DLD1 (cell line): ENCODE results near the gene SLC8A2.
"Not testable (repeated sequence)": the region's sequence is repeated elsewhere in the genome, so short reads cannot be mapped to it uniquely, and the experiment has no call there.

ENCODE experiments used
- in situ Hi-C: cut with HindIII; loops from 2 replicates; pipeline ENCODE4 v1.10.0; 2017; ENCODE audit warnings: low sequenced_read_pairs

SLC8A2 gene

GRCh38 chr19:47414469-47414868, 57.2 kb downstream of the SLC8A2 start:
- in situ Hi-C loops = no loop called here

- in situ Hi-C loops = no loop called here
Measured at GRCh38 chr19:47413941-47414340, 57.8 kb downstream of the SLC8A2 start.

- in situ Hi-C loops = not testable (repeated sequence)
Measured at GRCh38 chr19:47411696-47412095, 60.0 kb downstream of the SLC8A2 start.

- in situ Hi-C loops = no loop called here
Measured at GRCh38 chr19:47411101-47411500, 60.6 kb downstream of the SLC8A2 start.

- in situ Hi-C loops = no loop called here
Measured at GRCh38 chr19:47408156-47408938, 63.3 kb downstream of the SLC8A2 start.

GRCh38 chr19:47407417-47407774, 64.3 kb downstream of the SLC8A2 start:
- in situ Hi-C loops = no loop called here

- in situ Hi-C loops = no loop called here
Measured at GRCh38 chr19:47406711-47407416, 64.8 kb downstream of the SLC8A2 start.

- in situ Hi-C loops = no loop called here
Measured at GRCh38 chr19:47405854-47406417, 65.8 kb downstream of the SLC8A2 start.

- in situ Hi-C loops = no loop called here
Measured at GRCh38 chr19:47405197-47405550, 66.5 kb downstream of the SLC8A2 start.

GRCh38 chr19:47404334-47405196, 67.1 kb downstream of the SLC8A2 start:
- in situ Hi-C loops = no loop called here

GRCh38 chr19:47402504-47402903, 69.2 kb downstream of the SLC8A2 start:
- in situ Hi-C loops = no loop called here

- in situ Hi-C loops = no loop called here
Measured at GRCh38 chr19:47398707-47399597, 72.7 kb downstream of the SLC8A2 start.

- in situ Hi-C loops = no loop called here
Measured at GRCh38 chr19:47391510-47392223, 80.0 kb downstream of the SLC8A2 start.

- in situ Hi-C loops = no loop called here
Measured at GRCh38 chr19:47390533-47391488, 80.9 kb downstream of the SLC8A2 start.

GRCh38 chr19:47389150-47389556, 82.5 kb downstream of the SLC8A2 start:
- in situ Hi-C loops = no loop called here

- in situ Hi-C loops = not testable (repeated sequence)
Measured at GRCh38 chr19:47388721-47389120, 83.0 kb downstream of the SLC8A2 start.

- in situ Hi-C loops = not testable (repeated sequence)
Measured at GRCh38 chr19:47387623-47388022, 84.1 kb downstream of the SLC8A2 start.

- in situ Hi-C loops = not testable (repeated sequence)
Measured at GRCh38 chr19:47386582-47386981, 85.1 kb downstream of the SLC8A2 start.
